Measurements from ENCODE around the gene GRXCR2. TPM values are rescaled to one million over a fixed set of nuclear protein-coding genes. Genes with fewer than 3 reads are reported as not detected.
"Not testable (repeated sequence)": the region's sequence is repeated elsewhere in the genome, so short reads cannot be mapped to it uniquely, and the experiment has no call there.

Gene GRXCR2
- total and polyA plus RNA-seq, 5 donors, result 1.1 to 16.0 (median 2.7) TPM

DNA sequence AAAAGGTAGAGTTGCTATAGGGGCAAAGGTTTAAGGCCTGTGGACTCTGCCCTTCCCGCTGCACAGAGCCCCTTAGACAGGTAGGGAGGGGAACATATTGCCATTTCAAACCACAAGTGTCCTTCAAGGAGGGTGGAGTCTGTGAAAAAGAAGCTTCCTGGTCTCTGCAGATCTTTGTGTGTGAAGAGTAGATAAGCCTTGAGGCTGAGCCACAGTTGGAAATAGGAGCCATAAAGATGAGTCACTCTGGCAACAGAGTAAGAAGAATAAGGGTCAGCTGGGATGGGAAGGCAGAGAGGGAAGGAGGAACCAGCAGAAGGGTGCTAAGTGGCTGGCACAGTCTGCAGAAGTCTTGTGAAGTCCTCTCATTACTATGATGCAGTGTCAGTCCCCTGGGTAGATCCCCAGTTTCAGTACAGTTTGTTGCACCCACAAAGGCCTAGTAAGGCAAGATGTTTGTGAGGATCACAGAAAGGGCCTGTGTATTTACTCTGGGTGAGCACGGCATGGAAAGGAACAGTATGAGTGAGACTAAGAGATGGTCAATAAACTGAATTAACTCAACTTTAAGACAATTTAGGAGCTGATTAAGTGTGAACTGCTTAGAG is 18.1 kb downstream of the GRXCR2 start:
- Histone ChIP-seq H3K4me1 (ENCODE audit: control insufficient read depth, insufficient read depth, low read length) (peaks cover 2% of the 10 kb centered on the region), H3K27ac (ENCODE audit: low read length) (no peak overlapping the region), H3K27me3 (ENCODE audit: control insufficient read depth, insufficient read depth) (no peaks in the 10 kb centered on the region), H3K9me3 (ENCODE audit: control insufficient read depth, low read length) (no peaks in the 10 kb centered on the region), H3K4me3 (ENCODE audit: low read length) (no peak overlapping the region)
- 92% methylated on average over 2 of the region's 2 CpGs for WGBS
- DNase-seq (no peak), ATAC-seq (peak in 1 of 2 donors; percentile 9)
- intact Hi-C loops (cut with DNase I), result no loop called here

DNA sequence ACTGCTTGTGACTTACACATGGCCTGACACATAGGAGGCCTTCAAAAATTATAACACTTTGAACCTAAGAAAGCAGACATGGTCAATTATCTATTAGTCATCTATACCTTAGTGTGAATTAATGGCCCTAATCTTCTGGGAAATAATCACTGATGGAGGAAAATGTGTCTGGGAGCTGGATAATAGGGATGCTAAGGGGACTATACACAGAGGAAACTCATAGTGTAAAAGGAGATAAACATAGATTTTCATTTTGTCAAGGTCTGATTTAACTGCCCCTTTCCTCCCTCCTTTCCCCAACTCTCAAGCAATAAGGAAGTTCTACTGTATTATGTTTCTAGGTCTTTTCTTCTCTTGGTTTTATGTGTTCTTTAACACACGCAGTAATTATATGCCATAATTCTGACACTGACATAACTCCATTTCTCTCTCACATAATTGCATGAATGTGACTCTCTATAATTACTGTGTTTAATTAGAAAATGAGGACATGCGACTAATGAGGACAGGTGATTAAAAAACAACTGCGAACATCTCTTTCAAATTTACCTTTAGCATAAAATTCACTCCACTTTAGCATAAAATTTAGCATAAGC is 18.9 kb downstream of the GRXCR2 start:
- Histone ChIP-seq H3K9me3 (ENCODE audit: control insufficient read depth, low read length) (no peaks in the 10 kb centered on the region), H3K27ac (ENCODE audit: low read length) (no peak overlapping the region), H3K4me1 (ENCODE audit: control insufficient read depth, insufficient read depth, low read length) (no peaks in the 10 kb centered on the region), H3K4me3 (ENCODE audit: low read length) (no peak overlapping the region), H3K27me3 (ENCODE audit: control insufficient read depth, insufficient read depth) (no peaks in the 10 kb centered on the region)
- no peak for ATAC-seq
- no peak for DNase-seq
- WGBS, result 97% methylated on average over 3 of the region's 3 CpGs
- intact Hi-C loops (cut with DNase I), result no loop called here

DNA sequence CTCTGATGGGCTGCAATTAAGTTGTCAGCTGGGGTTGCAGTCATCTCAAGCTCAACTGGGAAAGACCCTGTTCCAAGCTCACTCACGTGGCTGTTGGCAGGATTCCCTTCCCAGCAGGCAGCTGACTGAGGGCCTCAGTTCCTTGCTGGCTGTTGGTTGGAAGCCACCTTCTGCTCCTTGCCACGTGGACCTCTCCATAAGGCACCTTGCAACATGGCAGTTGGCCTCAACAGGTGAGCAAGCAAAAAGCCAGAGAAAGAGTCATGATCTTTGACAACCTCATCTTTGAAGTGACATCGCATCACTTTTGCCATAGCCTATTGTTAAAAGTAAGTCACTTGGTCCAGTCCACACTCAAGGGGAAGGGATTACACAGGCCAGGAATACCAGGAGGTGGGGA is 19.8 kb downstream of the GRXCR2 start:
- no peaks in the 10 kb centered on the region for H3K27me3 ChIP-seq (ENCODE audit: control insufficient read depth, insufficient read depth)
- 69% methylated on average over 3 of the region's 3 CpGs for WGBS
- H3K9me3 ChIP-seq (ENCODE audit: control insufficient read depth, low read length), result no peaks in the 10 kb centered on the region
- no peak overlapping the region for H3K4me3 ChIP-seq (ENCODE audit: low read length)
- intact Hi-C loops (cut with DNase I), result no loop called here
- no peaks in the 10 kb centered on the region for H3K4me1 ChIP-seq (ENCODE audit: control insufficient read depth, insufficient read depth, low read length)
- H3K27ac ChIP-seq (ENCODE audit: low read length), result no peak overlapping the region
- ATAC-seq (no peak), DNase-seq (no peak)

DNA sequence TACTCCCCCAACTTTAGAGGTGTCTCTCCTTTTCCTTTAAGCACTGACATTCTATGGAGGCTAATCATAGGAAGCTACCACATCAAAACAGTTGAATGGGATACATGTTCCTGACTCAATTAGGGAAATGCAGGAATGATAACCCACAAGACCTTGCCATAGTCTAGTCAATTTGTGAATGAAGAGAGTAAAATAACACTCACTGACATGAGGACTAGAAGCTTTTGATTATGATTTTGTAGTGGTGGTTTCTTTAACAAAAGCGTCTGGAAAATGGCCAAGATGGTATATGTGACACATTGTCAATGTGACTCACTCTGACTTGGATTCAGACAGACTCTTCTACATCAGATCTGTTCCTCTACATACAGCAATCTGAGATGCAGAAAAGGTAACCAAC is 24.0 kb downstream of the GRXCR2 start:
- ATAC-seq (no peak), DNase-seq (no peak)
- Histone ChIP-seq H3K9me3 (ENCODE audit: control insufficient read depth, low read length) (no peaks in the 10 kb centered on the region), H3K4me1 (ENCODE audit: control insufficient read depth, insufficient read depth, low read length) (no peaks in the 10 kb centered on the region), H3K27ac (ENCODE audit: low read length) (no peak overlapping the region), H3K4me3 (ENCODE audit: low read length) (no peak overlapping the region), H3K27me3 (ENCODE audit: control insufficient read depth, insufficient read depth) (no peaks in the 10 kb centered on the region)
- intact Hi-C loops (cut with DNase I), result no loop called here
- WGBS, result 76% methylated on average over 1 of the region's 1 CpG

DNA sequence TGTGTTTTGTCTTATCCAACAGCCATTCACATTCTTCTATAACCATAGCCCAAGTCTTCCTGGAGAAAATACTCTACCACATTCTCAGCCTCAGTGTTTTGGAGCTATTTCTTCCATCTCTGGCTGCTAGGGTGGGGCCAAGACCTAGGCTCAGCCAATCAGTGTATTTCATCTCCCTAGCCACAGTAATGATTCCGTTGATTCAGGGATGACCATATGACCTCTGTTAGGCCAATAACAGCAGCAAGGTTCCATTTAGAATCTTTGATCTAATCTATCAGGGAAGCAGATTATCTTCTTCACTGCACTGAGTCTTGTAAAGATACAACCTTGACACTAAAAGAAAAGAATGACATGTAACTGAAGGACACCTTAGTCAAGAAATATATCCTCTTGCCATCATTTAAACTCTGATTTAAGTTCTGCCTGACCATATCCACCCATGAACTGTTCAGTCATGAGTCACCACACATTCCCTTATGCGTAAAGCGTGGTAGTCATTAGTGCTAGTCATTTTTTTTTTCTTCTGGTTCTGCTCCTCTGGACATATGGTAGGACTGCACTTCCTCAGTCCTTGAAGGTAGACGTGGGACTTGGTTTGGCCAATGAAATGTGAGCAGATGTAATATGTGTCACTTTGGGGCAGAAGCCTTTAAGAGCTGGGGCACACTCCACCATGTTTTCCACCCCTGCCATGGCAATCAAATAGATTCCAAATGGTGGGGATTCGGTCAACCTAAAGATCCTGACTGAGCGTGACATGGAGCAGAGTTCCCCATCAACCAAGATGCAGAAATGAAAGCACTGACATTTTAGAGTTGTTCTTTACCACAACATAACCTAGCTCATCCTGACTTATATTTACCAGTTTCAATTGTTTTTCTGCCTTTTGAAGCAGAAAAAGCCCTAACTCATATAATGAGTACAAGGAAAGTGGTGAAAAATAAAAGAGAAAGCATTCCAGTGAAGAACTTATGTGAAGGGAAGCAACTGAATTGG is 25.0 kb downstream of the GRXCR2 start:
- no peak overlapping the region for H3K27ac ChIP-seq (ENCODE audit: low read length)
- ATAC-seq (no peak), DNase-seq (no peak)
- WGBS, result 89% methylated on average over 6 of the region's 6 CpGs
- H3K27me3 ChIP-seq (ENCODE audit: control insufficient read depth, insufficient read depth), result no peaks in the 10 kb centered on the region
- intact Hi-C loops (cut with DNase I), result no loop called here
- H3K4me3 ChIP-seq (ENCODE audit: low read length), result no peak overlapping the region
- no peaks in the 10 kb centered on the region for H3K4me1 ChIP-seq (ENCODE audit: control insufficient read depth, insufficient read depth, low read length)
- no peaks in the 10 kb centered on the region for H3K9me3 ChIP-seq (ENCODE audit: control insufficient read depth, low read length)

DNA sequence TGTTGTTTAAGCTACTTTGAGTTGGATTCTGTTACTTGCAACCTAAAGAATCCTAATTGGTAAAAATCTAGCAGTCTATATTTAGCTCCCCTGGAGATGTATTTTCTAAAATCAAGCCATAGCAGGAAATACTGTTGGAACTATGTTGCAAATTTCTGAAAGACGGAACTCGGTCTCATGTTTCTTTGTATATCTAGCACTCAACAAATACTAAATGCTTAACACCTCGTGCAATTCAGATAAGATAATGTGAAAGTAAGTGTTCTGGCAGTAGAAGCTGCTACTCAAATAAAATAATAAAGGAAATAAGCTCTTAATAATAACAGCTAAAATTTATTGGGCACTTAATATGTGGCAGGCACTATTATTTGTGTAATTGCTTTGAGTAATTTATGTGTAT is 26.7 kb downstream of the GRXCR2 start:
- 33% methylated on average over 3 of the region's 3 CpGs for WGBS
- ATAC-seq, result no peak
- no peak overlapping the region for H3K4me3 ChIP-seq (ENCODE audit: low read length)

DNA sequence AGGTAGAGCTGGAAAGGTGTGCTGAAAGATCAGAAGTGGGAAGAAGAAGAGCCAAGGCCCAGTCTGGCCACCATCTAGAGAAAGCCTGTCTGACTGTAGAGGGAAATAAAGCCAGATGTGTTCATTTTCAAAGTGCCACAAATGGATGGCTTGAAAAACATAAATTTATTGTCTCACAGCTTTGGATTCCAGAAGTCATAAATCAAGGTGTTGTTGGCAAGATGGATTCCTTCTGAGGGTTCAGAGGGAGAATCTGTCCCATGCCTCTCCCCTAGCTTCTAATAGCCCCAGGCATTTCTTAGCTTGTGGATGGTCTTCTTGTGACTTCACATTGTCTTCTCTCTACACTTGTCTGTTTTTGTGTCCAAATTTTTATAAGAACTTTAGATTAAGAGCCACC is 31.5 kb downstream of the GRXCR2 start:
- DNase-seq, result no peak
- H3K27me3 ChIP-seq (ENCODE audit: control insufficient read depth, insufficient read depth), result no peaks in the 10 kb centered on the region
- no peaks in the 10 kb centered on the region for H3K4me1 ChIP-seq (ENCODE audit: control insufficient read depth, insufficient read depth, low read length)
- no peak overlapping the region for H3K27ac ChIP-seq (ENCODE audit: low read length)
- H3K4me3 ChIP-seq (ENCODE audit: low read length), result no peak overlapping the region
- ATAC-seq, result no peak
- no peaks in the 10 kb centered on the region for H3K9me3 ChIP-seq (ENCODE audit: control insufficient read depth, low read length)
- intact Hi-C loops (cut with DNase I), result no loop called here

More for the DNA sequence above, 26.7 kb downstream of the GRXCR2 start:
- Histone ChIP-seq H3K9me3 (ENCODE audit: control insufficient read depth, low read length) (no peaks in the 10 kb centered on the region), H3K27ac (ENCODE audit: low read length) (no peak overlapping the region), H3K27me3 (ENCODE audit: control insufficient read depth, insufficient read depth) (no peaks in the 10 kb centered on the region), H3K4me1 (ENCODE audit: control insufficient read depth, insufficient read depth, low read length) (no peaks in the 10 kb centered on the region)
- DNase-seq, result no peak
- intact Hi-C loops (cut with DNase I), result no loop called here

DNA sequence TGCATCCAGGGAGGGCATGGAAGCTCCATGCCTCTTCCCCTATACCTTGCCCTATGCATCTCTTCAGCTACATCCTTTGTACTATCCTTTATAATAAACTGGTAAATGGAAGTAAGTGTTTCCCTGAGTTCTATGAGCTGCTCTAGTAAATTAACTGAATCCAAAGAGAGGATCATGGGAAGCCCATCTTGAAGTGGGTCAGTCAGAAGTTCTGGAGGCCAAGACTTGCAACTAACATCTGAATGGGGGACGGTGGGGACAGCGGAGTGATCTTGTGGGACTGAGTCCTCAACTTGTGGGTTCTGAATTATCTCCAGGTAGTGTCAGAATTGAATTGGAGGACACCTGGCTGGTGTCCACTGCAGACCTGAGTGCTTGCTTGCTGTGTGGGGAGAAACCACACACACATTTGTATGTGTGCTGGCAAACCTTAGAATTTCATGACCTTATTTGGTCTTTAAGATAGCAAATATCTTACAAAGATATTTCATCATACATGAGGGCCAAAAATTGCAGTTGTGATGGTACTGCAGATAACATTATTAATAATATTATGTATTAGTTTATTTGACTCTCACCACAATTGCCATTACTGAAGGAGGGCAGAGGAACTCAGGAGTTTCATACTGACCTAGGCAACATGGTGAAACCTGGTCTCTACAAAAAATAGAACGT is 32.2 kb downstream of the GRXCR2 start:
- intact Hi-C loops (cut with DNase I), result no loop called here
- H3K27me3 ChIP-seq (ENCODE audit: control insufficient read depth, insufficient read depth), result no peaks in the 10 kb centered on the region
- H3K4me1 ChIP-seq (ENCODE audit: control insufficient read depth, insufficient read depth, low read length), result no peaks in the 10 kb centered on the region
- H3K9me3 ChIP-seq (ENCODE audit: control insufficient read depth, low read length), result no peaks in the 10 kb centered on the region
- 94% methylated on average over 3 of the region's 3 CpGs for WGBS
- H3K27ac ChIP-seq (ENCODE audit: low read length), result no peak overlapping the region
- ATAC-seq (no peak), DNase-seq (no peak)
- H3K4me3 ChIP-seq (ENCODE audit: low read length), result no peak overlapping the region

DNA sequence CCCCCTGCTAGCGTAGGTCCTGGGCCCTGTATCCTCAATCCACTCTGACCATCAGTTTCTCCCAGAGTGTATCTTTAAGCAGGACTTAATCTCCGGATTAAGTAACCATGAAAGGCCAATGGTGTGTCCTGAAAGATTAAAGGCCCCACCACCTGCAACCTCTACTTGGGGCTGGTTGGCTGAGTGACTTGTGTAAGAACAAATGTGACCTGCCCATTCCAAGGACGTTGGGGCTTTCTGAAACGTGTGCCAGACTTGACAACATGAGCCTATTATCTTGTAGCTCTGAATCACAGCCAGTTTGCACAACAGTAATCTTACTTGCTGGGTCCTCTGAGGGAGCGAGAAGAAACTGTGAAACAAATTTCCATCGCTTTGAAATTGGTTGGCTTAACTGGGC is 34.5 kb downstream of the GRXCR2 start:
- ATAC-seq (no peak), DNase-seq (no peak)
- intact Hi-C loops (cut with DNase I), result loop anchor here in 2 of 4 donors (10.0 kb wide), 1 partner anchor 207 kb away; no protein-coding TSS in a partner anchor
- no peak overlapping the region for H3K4me3 ChIP-seq (ENCODE audit: low read length)
- WGBS, result 49% methylated on average over 6 of the region's 6 CpGs
- H3K27me3 ChIP-seq (ENCODE audit: control insufficient read depth, insufficient read depth), result no peaks in the 10 kb centered on the region
- no peaks in the 10 kb centered on the region for H3K4me1 ChIP-seq (ENCODE audit: control insufficient read depth, insufficient read depth, low read length)
- H3K9me3 ChIP-seq (ENCODE audit: control insufficient read depth, low read length), result no peaks in the 10 kb centered on the region
- no peak overlapping the region for H3K27ac ChIP-seq (ENCODE audit: low read length)

DNA sequence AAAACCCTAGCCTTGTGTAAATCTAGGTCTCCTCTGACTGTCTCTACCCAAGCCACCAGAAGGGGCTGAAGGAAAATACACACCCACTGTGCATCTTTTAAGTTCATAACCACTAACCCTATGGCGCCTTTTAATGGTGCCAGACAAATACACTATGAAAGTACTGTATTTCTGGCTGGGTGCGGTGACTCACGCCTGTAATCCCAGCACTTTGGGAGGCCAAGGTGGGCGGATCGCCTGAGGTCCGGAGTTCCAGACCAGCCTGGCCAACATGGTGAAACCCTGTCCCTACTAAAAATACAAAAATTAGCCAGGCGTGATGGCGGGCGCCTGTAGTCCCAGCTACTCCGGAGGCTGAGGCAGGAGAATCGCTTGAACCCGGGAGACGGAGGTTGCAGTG is 36.6 kb downstream of the GRXCR2 start:
- intact Hi-C loops (cut with DNase I), result loop anchor here in 2 of 4 donors (10.0 kb wide), 1 partner anchor 209 kb away; no protein-coding TSS in a partner anchor
- Histone ChIP-seq H3K4me3 (ENCODE audit: low read length) (peak overlapping the region; percentile 91), H3K27ac (ENCODE audit: low read length) (peak overlapping the region; percentile 16)
- 97% methylated on average over 13 of the region's 13 CpGs for WGBS
- DNase-seq; ATAC-seq; H3K27me3 ChIP-seq (ENCODE audit: control insufficient read depth, insufficient read depth); H3K9me3 ChIP-seq (ENCODE audit: control insufficient read depth, low read length); H3K4me1 ChIP-seq (ENCODE audit: control insufficient read depth, insufficient read depth, low read length): not testable (repeated sequence)

Measured in right cardiac atrium (tissue), 5 donors.